ENCODE results near the gene CDC42BPA.
"Not testable (repeated sequence)": the region's sequence is repeated elsewhere in the genome, so short reads cannot be mapped to it uniquely, and the experiment has no call there.

Gene CDC42BPA

GRCh38 chr1:227124473-227124872 is 193.8 kb downstream of the CDC42BPA start:
- no peaks in the 10 kb centered on the region for H3K9me3 ChIP-seq (ENCODE audit: control insufficient read depth, low read length)
- H3K36me3 ChIP-seq (ENCODE audit: control insufficient read depth, insufficient read depth, low read length) = no peaks in the 10 kb centered on the region
- H3K4me1 ChIP-seq (ENCODE audit: control insufficient read depth, insufficient read depth, low read length) = no peaks in the 10 kb centered on the region
- 82 to 85% methylated on average over 1 of the region's 1 CpG for WGBS, 2 experiments
- H3K27me3 ChIP-seq (ENCODE audit: control insufficient read depth, insufficient read depth, low read length, poor library complexity, severe bottlenecking) = no peaks in the 10 kb centered on the region
- no peak overlapping the region for H3K4me3 ChIP-seq (ENCODE audit: insufficient read depth, low read depth, low read length)
- H3K27ac ChIP-seq (ENCODE audit: insufficient read depth, low read depth, low read length, poor library complexity, severe bottlenecking) = no peak overlapping the region

- H3K4me3 ChIP-seq (ENCODE audit: insufficient read depth, low read depth, low read length) = no peak overlapping the region
- 93% methylated on average over 9 of the region's 9 CpGs for WGBS, 2 experiments
- no peaks in the 10 kb centered on the region for H3K27me3 ChIP-seq (ENCODE audit: control insufficient read depth, insufficient read depth, low read length, poor library complexity, severe bottlenecking)
- no peaks in the 10 kb centered on the region for H3K4me1 ChIP-seq (ENCODE audit: control insufficient read depth, insufficient read depth, low read length)
- H3K36me3 ChIP-seq (ENCODE audit: control insufficient read depth, insufficient read depth, low read length) = no peaks in the 10 kb centered on the region
- no peaks in the 10 kb centered on the region for H3K9me3 ChIP-seq (ENCODE audit: control insufficient read depth, low read length)
- no peak overlapping the region for H3K27ac ChIP-seq (ENCODE audit: insufficient read depth, low read depth, low read length, poor library complexity, severe bottlenecking)
Measured at GRCh38 chr1:227120826-227121225, 197.5 kb downstream of the CDC42BPA start.

GRCh38 chr1:227112538-227112937 is 205.8 kb downstream of the CDC42BPA start:
- Histone ChIP-seq H3K27me3 (ENCODE audit: control insufficient read depth, insufficient read depth, low read length, poor library complexity, severe bottlenecking) (no peaks in the 10 kb centered on the region), H3K27ac (ENCODE audit: insufficient read depth, low read depth, low read length, poor library complexity, severe bottlenecking) (no peak overlapping the region), H3K4me3 (ENCODE audit: insufficient read depth, low read depth, low read length) (no peak overlapping the region), H3K9me3 (ENCODE audit: control insufficient read depth, low read length) (no peaks in the 10 kb centered on the region), H3K36me3 (ENCODE audit: control insufficient read depth, insufficient read depth, low read length) (no peaks in the 10 kb centered on the region), H3K4me1 (ENCODE audit: control insufficient read depth, insufficient read depth, low read length) (no peaks in the 10 kb centered on the region)
- WGBS, 2 experiments = 92 to 95% methylated on average over 6 of the region's 6 CpGs

GRCh38 chr1:227111782-227112181 is 206.5 kb downstream of the CDC42BPA start:
- H3K27me3 ChIP-seq (ENCODE audit: control insufficient read depth, insufficient read depth, low read length, poor library complexity, severe bottlenecking) = no peaks in the 10 kb centered on the region
- H3K36me3 ChIP-seq (ENCODE audit: control insufficient read depth, insufficient read depth, low read length) = no peaks in the 10 kb centered on the region
- H3K4me1 ChIP-seq (ENCODE audit: control insufficient read depth, insufficient read depth, low read length) = no peaks in the 10 kb centered on the region
- H3K4me3 ChIP-seq (ENCODE audit: insufficient read depth, low read depth, low read length) = no peak overlapping the region
- H3K9me3 ChIP-seq (ENCODE audit: control insufficient read depth, low read length) = no peaks in the 10 kb centered on the region
- 86 to 95% methylated on average over 1 of the region's 2 CpGs for WGBS, 2 experiments
- no peak overlapping the region for H3K27ac ChIP-seq (ENCODE audit: insufficient read depth, low read depth, low read length, poor library complexity, severe bottlenecking)

- H3K36me3 ChIP-seq (ENCODE audit: control insufficient read depth, insufficient read depth, low read length); H3K4me1 ChIP-seq (ENCODE audit: control insufficient read depth, insufficient read depth, low read length); H3K4me3 ChIP-seq (ENCODE audit: insufficient read depth, low read depth, low read length); H3K27me3 ChIP-seq (ENCODE audit: control insufficient read depth, insufficient read depth, low read length, poor library complexity, severe bottlenecking); H3K9me3 ChIP-seq (ENCODE audit: control insufficient read depth, low read length); H3K27ac ChIP-seq (ENCODE audit: insufficient read depth, low read depth, low read length, poor library complexity, severe bottlenecking): not testable (repeated sequence)
- WGBS, 2 experiments = 97% methylated on average over 3 of the region's 3 CpGs
Measured at GRCh38 chr1:227105291-227105690, 213.0 kb downstream of the CDC42BPA start.

GRCh38 chr1:227102056-227102455 is 216.2 kb downstream of the CDC42BPA start:
- H3K36me3 ChIP-seq (ENCODE audit: control insufficient read depth, insufficient read depth, low read length) = no peaks in the 10 kb centered on the region
- no peak overlapping the region for H3K27ac ChIP-seq (ENCODE audit: insufficient read depth, low read depth, low read length, poor library complexity, severe bottlenecking)
- no peaks in the 10 kb centered on the region for H3K9me3 ChIP-seq (ENCODE audit: control insufficient read depth, low read length)
- H3K4me1 ChIP-seq (ENCODE audit: control insufficient read depth, insufficient read depth, low read length) = no peaks in the 10 kb centered on the region
- 88 to 94% methylated on average over 5 of the region's 5 CpGs for WGBS, 2 experiments
- H3K27me3 ChIP-seq (ENCODE audit: control insufficient read depth, insufficient read depth, low read length, poor library complexity, severe bottlenecking) = no peaks in the 10 kb centered on the region
- no peak overlapping the region for H3K4me3 ChIP-seq (ENCODE audit: insufficient read depth, low read depth, low read length)

GRCh38 chr1:227094249-227094966 is 223.9 kb downstream of the CDC42BPA start:
- no peak overlapping the region for H3K27ac ChIP-seq (ENCODE audit: insufficient read depth, low read depth, low read length, poor library complexity, severe bottlenecking)
- H3K4me3 ChIP-seq (ENCODE audit: insufficient read depth, low read depth, low read length) = no peak overlapping the region
- WGBS, 2 experiments = 95 to 96% methylated on average over 2 of the region's 2 CpGs

GRCh38 chr1:227093309-227093708 is 225.0 kb downstream of the CDC42BPA start:
- H3K27ac ChIP-seq (ENCODE audit: insufficient read depth, low read depth, low read length, poor library complexity, severe bottlenecking) = no peak overlapping the region
- 91 to 96% methylated on average over 1 of the region's 1 CpG for WGBS, 2 experiments
- no peaks in the 10 kb centered on the region for H3K36me3 ChIP-seq (ENCODE audit: control insufficient read depth, insufficient read depth, low read length)
- H3K4me3 ChIP-seq (ENCODE audit: insufficient read depth, low read depth, low read length) = no peak overlapping the region
- no peaks in the 10 kb centered on the region for H3K4me1 ChIP-seq (ENCODE audit: control insufficient read depth, insufficient read depth, low read length)
- H3K9me3 ChIP-seq (ENCODE audit: control insufficient read depth, low read length) = no peaks in the 10 kb centered on the region
- no peaks in the 10 kb centered on the region for H3K27me3 ChIP-seq (ENCODE audit: control insufficient read depth, insufficient read depth, low read length, poor library complexity, severe bottlenecking)

More at GRCh38 chr1:227094249-227094966, 223.9 kb downstream of the CDC42BPA start:
- no peaks in the 10 kb centered on the region for H3K27me3 ChIP-seq (ENCODE audit: control insufficient read depth, insufficient read depth, low read length, poor library complexity, severe bottlenecking)
- no peaks in the 10 kb centered on the region for H3K4me1 ChIP-seq (ENCODE audit: control insufficient read depth, insufficient read depth, low read length)
- no peaks in the 10 kb centered on the region for H3K9me3 ChIP-seq (ENCODE audit: control insufficient read depth, low read length)
- no peaks in the 10 kb centered on the region for H3K36me3 ChIP-seq (ENCODE audit: control insufficient read depth, insufficient read depth, low read length)

- Histone ChIP-seq H3K4me3 (ENCODE audit: insufficient read depth, low read depth, low read length) (no peak overlapping the region), H3K9me3 (ENCODE audit: control insufficient read depth, low read length) (no peaks in the 10 kb centered on the region), H3K27ac (ENCODE audit: insufficient read depth, low read depth, low read length, poor library complexity, severe bottlenecking) (no peak overlapping the region), H3K27me3 (ENCODE audit: control insufficient read depth, insufficient read depth, low read length, poor library complexity, severe bottlenecking) (no peaks in the 10 kb centered on the region), H3K36me3 (ENCODE audit: control insufficient read depth, insufficient read depth, low read length) (no peaks in the 10 kb centered on the region), H3K4me1 (ENCODE audit: control insufficient read depth, insufficient read depth, low read length) (no peaks in the 10 kb centered on the region)
- 100% methylated on average over 1 of the region's 1 CpG for WGBS, 2 experiments
Measured at GRCh38 chr1:227092069-227092468, 226.2 kb downstream of the CDC42BPA start.

- Histone ChIP-seq H3K36me3 (ENCODE audit: control insufficient read depth, insufficient read depth, low read length) (peaks cover 2% of the 10 kb centered on the region), H3K4me3 (ENCODE audit: insufficient read depth, low read depth, low read length) (no peak overlapping the region), H3K4me1 (ENCODE audit: control insufficient read depth, insufficient read depth, low read length) (no peaks in the 10 kb centered on the region), H3K27ac (ENCODE audit: insufficient read depth, low read depth, low read length, poor library complexity, severe bottlenecking) (no peak overlapping the region), H3K9me3 (ENCODE audit: control insufficient read depth, low read length) (no peaks in the 10 kb centered on the region), H3K27me3 (ENCODE audit: control insufficient read depth, insufficient read depth, low read length, poor library complexity, severe bottlenecking) (no peaks in the 10 kb centered on the region)
- WGBS, 2 experiments = 75 to 100% methylated on average over 2 of the region's 2 CpGs
Measured at GRCh38 chr1:227086636-227087035, 231.7 kb downstream of the CDC42BPA start.
